Measurements from ENCODE around the gene MED20.
A peak's percentile ranks its signal among the peaks of the same experiment; 100 is the strongest.
"Not testable (repeated sequence)": the region's sequence is repeated elsewhere in the genome, so short reads cannot be mapped to it uniquely, and the experiment has no call there.

The MED20 gene

GRCh38 chr6:41920921-41921711, at the start of gene MED20, which contains the start of gene BYSL:
TSS of gene MED20 (minus strand) at chr6:41921139. CDS start at chr6:41921018, 121 bp downstream.
TSS of gene BYSL (plus strand) at chr6:41921499. CDS start at chr6:41921563, 64 bp downstream.
- peak; percentile 97 for DNase-seq (ENCODE audit: low read depth, low spot score)

DNA sequence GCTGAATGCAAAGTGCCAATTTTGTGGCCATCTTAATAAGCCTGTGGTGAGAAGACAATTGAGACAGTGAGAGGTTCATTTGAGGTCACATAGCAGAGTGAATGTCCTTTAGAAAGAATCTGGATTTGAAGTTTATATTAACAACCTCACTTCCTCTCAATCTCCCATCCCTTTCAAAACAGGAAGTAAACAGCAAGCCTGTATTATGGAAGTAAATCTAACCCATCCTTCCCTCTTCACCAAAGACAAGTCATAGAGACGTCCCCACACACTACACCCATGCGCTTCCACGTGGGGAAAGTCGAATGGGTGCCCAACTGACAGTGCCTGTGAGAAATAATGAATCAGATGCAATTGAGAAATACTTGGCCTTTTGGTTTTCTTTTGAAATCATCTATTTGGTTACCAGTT, 49.5 kb upstream of the MED20 start:
- peak; percentile 25 for DNase-seq (ENCODE audit: low read depth, low spot score)

GRCh38 chr6:41967312-41968287, 46.7 kb upstream of the MED20 start:
- DNase-seq (ENCODE audit: low read depth, low spot score): peak; percentile 39

DNA sequence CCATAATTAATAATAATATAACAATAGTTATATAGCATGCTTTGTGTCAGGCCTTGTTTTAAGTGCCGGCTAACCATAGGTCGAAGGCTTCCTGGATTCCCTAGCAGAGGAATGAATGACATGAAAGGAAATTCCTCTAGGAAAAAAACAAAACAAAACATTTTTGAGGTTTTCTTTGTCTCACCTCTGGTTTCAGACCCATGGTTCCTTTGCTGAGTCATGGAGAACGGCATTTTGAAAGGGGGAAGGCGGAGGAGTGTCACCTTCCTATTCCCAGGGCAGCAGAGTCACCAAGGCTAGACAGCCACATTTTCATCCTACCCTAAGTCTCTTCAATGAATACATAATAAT, 46.0 kb upstream of the MED20 start:
- DNase-seq (ENCODE audit: low read depth, low spot score): peak; percentile 94

GRCh38 chr6:41966214-41966920, 45.4 kb upstream of the MED20 start:
- DNase-seq (ENCODE audit: low read depth, low spot score): peak; percentile 76

DNA sequence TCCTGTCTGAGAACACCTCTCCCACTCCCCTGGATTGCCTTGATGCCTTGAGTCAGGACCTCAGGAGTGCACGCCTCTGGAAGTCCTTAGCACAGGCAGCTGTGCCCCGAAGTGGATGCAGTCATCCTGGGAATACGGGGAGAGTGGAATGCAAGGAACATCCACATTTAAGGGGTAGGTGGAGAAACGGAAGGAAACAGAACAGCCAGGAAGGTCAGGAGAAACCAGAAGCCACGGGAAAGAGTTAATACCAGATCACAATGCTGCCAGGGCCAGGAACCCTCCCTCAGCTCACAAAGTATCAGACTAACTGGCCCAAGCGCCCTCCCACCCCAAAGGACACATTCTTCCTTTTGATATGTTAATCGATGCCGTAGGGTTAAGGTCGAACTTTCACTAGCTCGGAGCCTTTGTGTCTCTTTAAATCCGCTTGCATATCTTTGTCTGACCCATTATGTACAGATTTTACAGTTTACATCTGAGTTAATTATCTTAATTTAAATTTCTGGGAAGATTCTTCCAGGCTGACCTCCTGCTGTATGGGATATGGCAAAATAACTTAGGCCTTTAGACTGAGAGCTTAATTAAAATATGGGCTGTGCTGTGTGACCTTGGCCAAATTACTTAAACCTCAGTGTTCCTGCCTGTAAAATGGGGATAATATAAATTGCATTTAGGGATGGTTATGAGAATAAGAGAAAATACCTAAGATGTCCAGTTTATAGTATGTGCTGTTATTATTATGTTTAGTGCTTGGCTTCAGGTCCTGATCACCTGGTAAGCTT, 44.7 kb upstream of the MED20 start:
- DNase-seq (ENCODE audit: low read depth, low spot score): peak; percentile 60

DNA sequence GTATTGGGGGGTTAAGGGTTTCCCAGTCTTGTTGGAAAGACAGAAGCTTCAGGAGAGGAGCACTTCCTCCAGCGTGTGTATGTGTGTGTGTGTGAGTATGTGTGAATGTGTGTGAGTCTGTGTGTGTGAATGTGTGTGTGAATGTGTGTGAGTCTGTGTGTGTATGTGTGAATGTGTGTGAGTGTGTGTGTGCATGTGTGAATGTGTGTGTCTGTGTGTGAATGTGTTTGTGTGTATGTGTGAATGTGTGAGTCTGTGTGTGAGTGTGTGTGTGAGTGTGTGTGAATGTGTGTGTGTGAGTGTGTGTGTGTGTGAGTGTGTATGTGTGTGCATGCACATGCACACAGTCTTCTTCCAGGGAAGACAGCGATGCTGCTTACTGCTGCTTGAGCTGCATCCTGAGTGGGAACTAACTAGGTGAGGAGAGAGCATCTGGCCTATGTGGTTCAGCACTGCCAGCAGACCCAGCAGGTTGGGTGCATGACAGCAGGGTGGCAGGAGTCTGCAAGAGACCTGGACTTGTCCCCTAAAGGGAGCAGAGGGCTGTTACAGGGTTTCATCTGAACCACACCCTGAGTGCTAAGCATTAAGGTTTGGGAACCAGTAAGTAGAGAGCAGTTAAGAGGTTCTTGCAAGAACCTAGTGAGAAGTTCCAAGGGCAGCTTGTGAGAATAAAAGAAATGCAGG, 43.4 kb upstream of the MED20 start:
- peak; percentile 16 for DNase-seq (ENCODE audit: low read depth, low spot score)

GRCh38 chr6:41963371-41963770, 42.4 kb upstream of the MED20 start:
- DNase-seq (ENCODE audit: low read depth, low spot score): no peak

DNA sequence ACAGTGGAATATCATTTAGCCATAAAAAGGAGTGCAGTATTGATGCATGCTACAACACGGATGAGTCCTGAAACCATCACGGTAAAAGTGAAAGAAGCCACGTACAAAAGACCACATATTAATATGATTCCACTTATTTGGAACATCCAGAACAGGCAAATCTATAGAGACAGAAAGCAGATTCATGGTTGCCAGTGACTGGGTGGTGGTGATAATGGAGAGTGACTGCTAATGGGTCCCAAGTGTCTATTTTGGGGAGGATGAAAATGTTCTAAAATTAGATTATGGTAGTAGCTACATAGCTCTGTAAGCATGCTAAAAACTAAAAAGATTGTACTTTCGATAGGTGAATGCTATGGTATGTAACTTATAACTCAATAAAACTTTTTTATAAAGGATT, 39.1 kb upstream of the MED20 start:
- DNase-seq (ENCODE audit: low read depth, low spot score): no peak

DNA sequence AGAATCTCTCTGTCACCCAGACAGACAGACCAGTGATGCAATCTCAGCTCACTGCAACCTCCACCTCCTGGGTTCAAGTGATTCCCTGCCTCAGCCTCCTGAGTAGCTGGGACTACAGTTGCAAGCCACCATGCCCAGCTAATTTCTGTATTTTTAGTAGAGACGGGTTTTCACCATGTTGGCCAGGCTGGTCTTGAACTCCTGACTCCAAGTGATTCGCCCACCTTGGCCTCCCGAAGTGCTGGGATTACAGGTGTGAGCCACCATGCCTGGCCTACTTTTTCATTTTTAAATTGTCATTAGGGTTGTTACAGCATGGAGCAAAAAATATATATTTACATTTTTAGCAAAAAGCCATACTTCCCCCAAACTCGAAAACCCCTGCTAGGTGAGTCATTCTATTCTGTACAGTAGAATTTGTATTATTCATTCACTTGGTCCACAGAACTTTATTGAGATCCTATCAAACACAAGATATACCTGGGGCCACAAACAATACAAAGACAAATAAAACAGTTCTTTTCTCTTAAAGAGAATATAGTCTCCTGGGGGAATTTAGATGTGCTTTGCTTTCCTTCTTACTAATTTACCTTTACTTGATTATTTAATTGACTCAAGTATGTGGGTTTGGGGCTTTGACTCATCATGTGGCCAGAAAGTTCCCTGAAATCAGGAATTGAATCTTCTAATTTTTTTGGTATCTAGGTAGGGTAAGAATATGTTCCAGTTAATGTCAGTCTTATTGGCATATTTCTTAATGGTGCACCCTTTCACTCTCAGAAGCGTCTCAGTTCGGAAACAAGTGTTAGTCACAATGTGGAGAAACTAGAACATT, 37.3 kb upstream of the MED20 start:
- no peak for DNase-seq (ENCODE audit: low read depth, low spot score)

DNA sequence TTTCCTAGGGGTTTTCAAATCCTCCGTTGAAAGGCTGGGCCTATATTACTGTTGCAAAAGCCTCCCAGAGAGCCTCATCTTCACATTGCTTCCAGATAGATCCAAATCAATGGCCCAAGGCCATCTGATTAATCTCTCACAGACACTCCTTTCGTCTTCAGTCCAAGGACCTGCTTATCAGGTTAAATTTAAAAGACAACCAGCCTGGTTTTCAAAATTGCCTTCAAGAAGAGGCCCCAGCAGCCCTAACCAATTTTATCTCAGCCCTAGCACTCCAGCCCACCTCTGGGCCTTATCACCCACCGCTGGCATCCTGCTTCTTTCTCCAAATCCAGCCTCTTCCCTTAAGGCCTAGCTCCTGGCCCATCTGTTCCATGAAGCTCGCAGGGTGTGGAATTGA, 36.2 kb upstream of the MED20 start:
- no peak for DNase-seq (ENCODE audit: low read depth, low spot score)

DNA sequence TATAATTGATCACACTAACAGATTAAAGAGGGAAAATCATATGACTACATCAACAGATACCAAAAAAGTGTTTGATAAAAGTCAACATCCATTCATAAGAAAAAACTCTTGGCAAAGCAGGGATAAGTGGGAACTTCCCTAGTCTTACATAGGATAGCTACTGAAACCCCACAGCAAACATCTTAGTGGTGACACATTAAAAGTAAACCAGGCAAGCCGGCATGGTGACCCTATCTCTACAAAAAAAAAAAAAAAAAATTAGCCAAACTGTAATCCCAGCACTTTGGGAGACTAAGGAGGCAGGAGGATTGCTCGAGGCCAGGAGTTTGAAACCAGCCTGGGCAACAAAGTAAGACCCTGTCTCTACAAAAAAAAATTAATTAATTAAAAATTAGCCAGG, 34.5 kb upstream of the MED20 start:
- DNase-seq (ENCODE audit: low read depth, low spot score): no peak

DNA sequence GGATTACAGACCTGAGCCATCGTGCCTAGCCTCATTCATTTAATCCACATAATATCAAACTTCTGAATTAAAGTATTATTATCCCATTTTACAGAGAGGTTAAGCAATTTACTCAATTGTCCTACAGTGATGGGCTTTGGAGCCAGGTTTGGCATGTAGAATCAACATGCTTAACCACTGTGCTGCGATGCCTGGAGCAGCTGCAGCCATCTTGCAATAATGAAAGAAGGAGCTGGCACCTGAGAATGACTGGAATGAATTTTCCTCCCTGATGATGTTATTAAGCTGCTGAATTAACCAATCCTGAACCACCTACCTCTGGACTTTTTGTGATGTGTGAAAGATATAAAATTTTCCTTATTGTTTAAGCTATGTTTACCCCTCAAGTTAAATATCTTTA, 33.7 kb upstream of the MED20 start:
- no peak for DNase-seq (ENCODE audit: low read depth, low spot score)

DNA sequence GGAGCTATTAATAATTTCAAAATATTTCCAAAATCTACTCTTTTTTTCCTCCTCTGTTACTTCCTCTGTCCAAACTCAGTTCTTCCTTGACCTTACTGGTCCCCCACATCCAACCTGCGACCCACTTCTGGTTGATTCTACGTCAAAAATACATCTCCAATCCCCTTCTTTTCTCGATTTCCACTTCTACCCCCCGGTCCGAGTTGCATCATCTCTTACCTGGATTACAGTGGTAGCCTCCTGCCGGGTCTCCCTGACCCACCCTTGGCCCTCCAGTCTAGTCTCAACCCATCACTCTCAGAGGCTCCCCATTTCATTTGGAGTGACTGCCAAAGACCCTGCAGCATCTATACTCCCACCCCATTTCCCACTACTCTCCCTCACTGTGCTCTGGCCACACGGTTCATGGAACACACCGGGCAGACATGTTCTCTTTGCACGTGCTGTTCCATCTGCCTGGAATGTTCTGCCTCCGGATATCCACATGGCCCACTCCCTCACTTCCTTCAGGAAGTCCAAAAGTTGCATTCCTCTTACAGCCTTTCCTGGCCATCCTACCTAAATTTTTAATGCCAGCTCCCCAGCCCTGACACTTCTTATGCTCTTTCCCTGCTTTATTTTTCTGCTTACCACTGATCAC, 26.8 kb upstream of the MED20 start:
- DNase-seq (ENCODE audit: low read depth, low spot score): no peak

GRCh38 chr6:41943456-41943855, 22.5 kb upstream of the MED20 start:
- no peak for DNase-seq (ENCODE audit: low read depth, low spot score)

- not testable (repeated sequence) for DNase-seq (ENCODE audit: low read depth, low spot score)
Measured at GRCh38 chr6:41942882-41943281, 21.9 kb upstream of the MED20 start.

- DNase-seq (ENCODE audit: low read depth, low spot score): no peak
Measured at GRCh38 chr6:41942067-41942851, 21.3 kb upstream of the MED20 start.

Measured in astrocyte of the hippocampus (primary cell).